Ramos (cell line): ENCODE data around the gene MACROD2.
"Not testable (repeated sequence)": the region's sequence is repeated elsewhere in the genome, so short reads cannot be mapped to it uniquely, and the experiment has no call there.

Source experiments
- in situ Hi-C: fragments of 300-500 bp; cut with MboI; formaldehyde crosslinking; loops from one replicate; pipeline ENCODE4 v1.14.3; 2022; ENCODE audit warnings: low sequenced_read_pairs; ENCODE audit not compliant: unreplicated experiment

MACROD2 gene

DNA sequence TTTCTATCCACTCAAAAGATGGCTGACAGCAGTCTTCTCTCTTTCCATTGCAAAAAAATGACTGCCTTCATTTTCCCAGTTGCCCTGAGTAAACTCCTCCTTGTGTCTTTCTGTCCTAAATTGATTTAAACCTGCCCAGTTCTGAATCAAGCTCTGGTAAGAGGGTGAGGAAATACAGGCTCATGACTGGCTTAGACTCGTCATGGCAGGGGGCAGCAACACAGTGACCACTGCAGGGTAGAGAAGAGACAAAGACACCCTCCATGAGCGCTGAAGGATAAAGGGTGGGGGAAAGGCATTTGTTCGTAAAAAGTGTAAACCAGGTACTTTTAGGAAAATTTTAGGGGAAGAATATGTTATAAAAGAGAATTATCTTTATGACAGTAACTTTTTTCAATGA lies 1080.3 kb downstream of the MACROD2 start:
- in situ Hi-C loops = no loop called here

DNA sequence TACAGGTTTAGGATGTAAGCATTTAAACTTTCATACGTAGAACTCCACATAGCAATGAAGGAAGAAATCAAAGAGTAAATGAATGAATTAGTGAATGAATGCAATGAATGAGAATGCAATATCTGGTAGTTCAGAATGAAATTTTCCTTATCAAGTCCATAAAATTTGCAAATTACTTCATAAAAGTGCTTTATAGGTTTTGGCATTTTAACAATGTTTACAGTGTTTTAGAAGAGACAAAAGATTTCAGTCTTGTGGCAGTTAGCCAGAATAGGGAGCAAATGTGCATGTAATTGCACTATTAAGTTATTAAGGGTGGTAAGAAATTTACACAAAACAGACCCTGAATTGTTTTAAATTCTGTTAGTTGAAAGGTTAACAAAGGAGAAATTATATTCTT lies 1081.5 kb downstream of the MACROD2 start:
- in situ Hi-C loops = no loop called here

DNA sequence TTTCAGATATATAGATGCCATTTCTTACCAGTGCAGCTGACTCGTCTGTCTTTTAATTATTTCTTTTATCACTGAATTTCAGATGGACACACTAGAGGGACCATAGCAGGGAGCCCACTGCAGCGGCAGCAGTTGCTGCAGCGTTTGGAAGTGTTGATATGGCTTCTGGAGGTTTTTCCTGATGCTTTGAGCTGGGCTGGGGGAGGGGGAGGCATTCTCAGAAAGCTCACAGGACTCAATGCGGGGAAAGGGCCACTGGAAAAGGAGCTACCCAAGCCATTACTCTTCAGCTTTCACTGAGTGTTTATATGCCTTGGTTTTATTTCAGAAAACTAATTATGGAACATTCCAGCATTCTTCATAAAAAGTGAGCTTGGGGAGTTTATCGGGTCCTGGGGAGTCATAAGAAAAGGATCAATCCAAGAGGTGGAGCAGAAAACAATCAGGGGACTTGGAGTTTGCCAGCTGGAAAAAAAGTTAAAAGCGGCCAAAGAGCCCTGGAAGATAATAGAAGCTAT lies 1082.5 kb downstream of the MACROD2 start:
- in situ Hi-C loops = no loop called here

DNA sequence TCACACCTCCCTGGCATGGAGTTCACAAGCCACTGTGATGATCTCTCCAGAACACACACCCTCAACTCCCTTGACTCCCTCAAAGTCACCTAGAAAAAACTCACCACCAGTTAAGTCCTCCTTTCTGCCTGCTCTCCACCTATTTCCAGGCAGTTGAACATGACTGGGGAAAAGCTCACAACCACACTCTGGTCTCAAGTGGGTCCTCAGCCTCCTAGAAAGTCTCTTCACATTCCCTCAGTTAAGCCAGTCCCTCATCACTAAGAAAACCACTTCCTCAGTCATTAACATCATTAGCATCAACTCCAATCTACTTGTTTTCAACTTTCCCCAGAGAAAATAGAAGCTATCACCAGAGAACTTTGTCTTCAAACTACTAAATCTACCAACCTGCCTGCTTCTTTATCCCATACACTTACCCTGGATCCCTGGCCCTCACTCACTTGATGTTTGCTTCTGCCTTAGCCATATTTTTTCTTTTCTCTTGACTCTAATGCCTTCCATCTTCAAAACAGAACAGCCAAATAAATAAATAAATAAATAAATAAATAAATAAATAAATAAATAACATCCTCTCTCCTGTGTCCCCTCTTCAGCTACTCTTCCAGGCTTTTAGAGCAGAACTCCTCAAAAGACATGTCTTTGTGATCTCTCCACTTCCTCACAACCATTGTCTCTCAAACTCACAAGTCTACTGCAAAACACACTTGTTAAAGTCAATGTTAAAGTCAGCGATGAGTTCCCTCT lies 1084.5 kb downstream of the MACROD2 start:
- in situ Hi-C loops = no loop called here

DNA sequence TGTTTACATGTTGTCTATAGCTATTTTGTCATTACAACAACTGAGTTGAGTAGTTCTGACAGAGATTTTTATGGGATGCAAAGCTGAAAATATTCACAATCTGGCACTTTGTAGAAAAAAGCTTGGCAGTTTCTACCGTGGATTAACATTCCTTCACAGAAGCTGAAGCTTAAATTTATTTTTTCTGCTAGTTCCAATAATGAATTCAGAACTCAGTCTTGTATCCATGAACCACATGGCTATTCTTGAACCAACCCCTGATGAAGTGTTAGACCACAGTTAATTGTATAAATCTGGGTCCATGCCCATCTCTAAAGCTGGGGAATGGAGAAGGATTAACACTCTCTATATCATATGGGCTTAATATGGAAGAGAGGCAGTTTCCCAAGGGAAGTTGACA lies 1085.9 kb downstream of the MACROD2 start:
- in situ Hi-C loops = no loop called here

DNA sequence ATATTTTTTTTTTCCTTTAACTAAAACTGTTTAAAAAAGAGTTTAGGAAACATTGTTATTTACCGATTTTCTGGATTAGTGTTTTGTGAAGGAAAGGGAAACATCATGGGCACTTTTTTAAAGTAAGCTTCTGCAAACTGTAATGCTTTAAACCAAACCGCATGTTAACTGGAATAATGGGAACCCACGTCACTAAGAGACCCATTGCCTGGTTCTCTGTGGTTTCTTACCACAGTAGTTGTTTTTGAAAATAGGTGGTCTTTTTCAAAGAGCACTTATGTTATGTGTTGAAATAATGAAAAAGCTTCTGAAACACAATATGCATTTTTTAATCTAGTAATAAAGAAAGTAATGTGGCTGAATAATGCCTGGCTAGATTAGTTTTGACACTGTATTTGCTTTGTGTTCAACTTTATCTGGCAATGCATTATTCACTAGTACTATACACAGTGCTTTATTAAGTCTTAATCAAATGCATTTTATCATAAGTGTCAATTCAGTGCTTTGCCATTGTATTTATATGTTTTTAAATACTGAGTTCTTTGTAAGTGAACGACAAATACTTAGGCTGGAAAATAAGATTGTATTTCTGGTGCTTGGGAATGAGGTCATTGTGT lies 1096.2 kb downstream of the MACROD2 start:
- in situ Hi-C loops = no loop called here

DNA sequence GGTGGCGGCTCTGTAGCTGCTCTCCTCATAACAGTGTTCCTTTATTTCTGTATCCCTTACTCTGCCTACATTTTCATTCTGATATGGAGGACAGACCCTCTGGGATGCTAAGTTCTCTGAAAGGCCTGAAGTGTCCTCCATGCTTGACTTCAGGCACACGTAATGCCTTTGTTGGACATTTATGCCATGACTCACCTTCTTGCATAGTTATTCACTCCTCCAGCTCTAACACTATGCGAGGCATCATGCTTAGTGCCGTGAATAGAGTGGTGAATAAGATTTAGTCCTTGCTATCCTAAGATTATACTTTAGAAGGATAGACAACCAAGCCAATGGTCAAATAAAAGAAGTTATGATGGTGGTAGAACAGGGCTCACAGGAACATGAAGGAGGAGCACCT lies 1103.0 kb downstream of the MACROD2 start:
- in situ Hi-C loops = no loop called here

DNA sequence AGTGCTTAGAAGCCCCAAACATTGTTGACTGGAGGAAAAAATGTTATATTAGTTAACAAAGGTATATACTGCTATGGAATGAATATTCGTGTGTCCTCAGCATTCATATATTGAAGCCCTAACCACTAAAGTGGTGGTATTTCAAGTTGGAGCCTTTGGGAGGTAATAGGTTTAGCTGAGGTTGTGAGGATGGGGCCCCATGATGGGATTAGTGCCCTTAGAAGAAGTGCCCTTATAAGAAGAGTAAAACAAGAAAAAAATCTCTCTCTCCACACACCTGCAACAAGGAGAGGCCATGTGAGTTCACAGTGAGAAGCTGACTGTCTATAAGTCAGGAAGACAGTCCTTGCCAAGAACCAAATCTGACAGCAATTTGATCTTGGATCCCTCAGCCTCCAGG lies 1103.8 kb downstream of the MACROD2 start:
- in situ Hi-C loops = no loop called here

DNA sequence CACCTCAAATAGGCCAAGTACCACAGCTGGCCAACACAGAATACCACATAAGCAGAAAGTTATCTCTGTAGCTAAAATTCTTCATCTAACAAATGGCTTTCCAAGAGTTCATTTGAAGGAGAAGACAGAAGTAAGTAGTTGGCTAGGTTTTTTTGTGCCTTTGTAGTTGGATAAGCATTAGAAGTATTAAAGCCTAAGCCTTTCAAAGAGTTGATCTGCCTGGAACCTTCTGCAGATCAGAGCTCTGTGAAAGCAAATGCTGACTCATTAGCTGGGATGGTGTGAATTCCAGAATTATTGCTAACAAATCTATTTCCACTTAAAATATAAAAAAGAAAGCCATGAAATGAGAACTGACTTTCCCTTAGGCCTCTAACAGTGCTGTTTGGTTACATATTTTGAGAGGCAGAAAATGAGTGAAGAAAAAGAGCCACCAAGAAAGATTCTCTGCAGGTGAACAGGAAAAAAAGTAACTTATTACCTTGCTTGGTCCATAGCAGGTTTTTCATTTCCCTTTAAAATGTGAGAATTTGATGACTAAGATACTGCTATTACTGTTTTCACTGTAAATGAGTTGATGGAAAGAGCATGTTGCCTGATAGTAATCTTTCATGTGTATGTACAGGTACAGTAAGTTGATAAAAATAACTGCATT lies 1105.3 kb downstream of the MACROD2 start:
- in situ Hi-C loops = no loop called here

DNA sequence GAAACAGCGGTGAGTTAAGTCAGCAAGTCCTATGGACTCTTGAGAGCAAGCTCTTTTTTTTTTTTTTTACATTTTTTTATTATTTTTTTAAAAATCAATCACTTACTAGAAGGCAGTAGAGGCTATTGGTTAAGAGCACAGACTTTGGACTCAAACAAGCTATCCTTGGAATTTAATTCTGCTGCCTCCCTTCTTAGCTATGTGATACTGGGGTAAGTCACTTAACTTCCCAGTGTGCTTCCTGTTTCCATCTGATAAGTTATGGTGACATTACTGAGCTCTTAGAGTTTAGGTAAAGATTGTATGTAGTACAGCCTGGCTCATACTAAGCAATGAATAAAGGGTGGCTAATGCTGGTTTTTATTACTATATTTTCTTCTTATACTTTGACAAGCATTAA lies 1112.6 kb downstream of the MACROD2 start:
- in situ Hi-C loops = no loop called here

DNA sequence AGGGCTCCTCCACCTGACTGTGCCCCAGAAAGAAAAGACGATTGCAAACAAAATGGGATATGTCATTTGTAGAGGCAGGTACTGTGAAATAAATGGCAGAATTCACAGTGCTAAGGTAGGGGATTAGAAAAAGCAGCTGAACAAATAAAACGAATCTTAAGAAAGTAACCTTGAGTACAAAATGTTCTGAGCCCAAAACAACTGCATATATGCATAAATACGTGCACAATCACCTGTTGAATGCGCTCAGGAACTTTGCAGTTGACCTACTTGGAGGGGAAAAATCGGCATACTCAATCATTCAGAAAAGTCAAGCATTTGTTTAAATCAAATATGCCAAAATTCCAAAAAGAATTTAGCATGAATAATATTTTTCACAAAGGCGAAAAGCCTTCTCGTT lies 1114.2 kb downstream of the MACROD2 start:
- in situ Hi-C loops = no loop called here

DNA sequence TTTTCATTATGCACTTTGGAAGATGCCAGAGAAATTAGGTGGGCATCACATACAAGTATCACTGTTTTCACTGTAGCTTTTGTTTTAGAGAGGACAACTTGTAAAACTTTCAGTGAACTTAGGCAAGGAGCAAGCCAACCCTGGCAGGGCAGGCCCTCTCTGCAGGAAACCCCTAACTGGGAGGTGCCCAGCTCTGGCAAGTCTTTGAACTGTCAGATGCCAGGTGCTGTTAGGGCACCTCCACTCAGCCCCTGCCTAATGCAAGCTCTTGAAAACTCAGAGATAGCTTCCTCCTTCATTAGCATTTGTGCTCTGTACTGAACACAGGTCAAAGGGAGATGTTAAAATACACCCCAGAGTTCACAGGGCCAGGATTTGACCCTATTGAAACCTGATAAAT lies 1116.3 kb downstream of the MACROD2 start:
- in situ Hi-C loops = no loop called here

DNA sequence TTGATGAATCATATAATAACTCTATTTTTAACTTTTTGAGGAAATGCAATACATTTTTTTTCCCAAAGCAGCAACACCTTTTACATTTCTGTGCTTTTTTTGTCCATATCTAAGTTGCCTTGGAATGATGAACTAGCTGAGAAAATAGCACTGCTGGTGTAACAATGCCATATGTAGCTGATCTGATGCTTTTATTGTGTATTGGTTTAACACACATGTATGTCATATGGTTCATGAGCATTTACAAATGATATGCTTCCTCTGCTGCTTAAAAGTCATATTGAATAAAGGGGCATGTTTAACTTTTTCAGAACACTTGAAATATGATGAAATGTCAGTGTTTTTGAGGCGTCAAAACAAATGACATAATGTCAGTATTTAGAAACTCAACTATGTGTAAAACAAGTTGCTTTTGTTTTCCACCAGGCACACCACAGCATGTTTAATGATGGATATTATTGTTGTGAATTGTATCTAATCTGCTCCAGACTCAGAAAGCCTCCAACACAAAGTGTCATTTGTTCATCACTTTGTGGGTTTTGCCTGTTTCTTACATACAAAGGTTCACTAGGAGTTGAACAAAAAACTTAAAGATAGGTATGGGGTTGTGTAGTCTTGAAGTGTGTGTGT lies 1117.9 kb downstream of the MACROD2 start:
- in situ Hi-C loops = no loop called here

DNA sequence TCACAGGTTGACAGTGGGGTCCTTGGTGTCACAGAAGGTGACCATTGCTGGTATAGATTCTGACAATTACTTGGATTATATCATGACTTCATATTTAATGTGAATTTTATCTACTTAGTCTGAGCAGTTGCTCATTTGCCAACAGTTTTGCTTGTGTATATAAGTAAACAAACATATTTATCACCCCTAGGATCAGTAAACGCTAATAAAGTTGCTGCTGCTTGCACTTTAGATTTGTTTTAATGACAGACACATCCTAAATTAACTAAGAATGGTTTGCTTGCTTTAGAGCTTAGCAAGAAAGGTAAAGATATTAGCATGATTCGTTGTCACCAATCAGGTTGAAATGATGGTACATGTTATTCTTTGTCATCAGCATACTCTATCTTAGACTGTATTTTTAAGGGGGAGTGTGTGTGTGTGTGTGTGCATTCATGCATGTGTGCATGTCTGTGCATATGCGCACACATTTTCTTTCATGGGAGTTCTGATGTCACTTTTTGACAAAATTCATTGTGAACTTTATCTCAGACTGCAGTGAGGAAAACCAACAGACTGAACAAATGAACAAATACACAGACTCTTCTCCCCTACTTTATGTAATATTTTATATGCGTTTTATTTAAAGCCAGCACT lies 1124.7 kb downstream of the MACROD2 start:
- in situ Hi-C loops = no loop called here

DNA sequence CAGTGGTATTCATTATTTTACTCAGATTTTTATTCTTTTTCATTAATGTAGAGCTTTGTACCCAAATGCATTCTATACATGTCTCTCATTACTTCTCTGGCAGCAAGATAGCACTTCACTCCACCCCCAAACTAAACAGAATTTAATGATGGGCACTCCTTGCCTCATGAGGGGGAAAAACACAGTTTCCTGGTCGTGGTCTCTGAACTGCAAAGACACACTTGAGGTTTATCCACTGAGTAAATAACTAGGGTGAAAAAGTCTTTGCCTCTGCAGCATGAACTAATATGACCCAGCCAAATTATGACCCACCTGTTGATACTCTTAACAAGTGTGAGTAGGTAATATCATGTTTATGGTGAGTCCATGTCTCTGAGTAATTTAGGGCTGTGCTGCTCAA lies 1127.3 kb downstream of the MACROD2 start:
- in situ Hi-C loops = no loop called here

DNA sequence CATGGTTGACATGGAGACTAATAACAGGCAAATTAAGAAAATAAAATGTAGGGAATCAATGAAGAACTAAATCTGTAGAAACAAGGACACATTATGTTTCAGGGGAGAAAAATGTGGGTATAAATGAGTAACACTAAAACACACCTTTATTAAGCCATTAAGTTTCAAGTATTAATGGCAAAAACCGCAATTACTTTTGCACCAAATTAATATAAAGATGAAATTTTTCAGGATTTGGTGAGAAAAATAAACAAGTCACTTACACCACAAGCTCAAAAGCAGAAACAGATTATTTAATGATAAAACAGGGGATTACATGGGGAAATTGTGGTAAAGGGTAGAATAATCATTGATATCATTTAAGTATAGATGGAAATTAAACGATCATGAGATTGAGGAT lies 1135.9 kb downstream of the MACROD2 start:
- in situ Hi-C loops = no loop called here

DNA sequence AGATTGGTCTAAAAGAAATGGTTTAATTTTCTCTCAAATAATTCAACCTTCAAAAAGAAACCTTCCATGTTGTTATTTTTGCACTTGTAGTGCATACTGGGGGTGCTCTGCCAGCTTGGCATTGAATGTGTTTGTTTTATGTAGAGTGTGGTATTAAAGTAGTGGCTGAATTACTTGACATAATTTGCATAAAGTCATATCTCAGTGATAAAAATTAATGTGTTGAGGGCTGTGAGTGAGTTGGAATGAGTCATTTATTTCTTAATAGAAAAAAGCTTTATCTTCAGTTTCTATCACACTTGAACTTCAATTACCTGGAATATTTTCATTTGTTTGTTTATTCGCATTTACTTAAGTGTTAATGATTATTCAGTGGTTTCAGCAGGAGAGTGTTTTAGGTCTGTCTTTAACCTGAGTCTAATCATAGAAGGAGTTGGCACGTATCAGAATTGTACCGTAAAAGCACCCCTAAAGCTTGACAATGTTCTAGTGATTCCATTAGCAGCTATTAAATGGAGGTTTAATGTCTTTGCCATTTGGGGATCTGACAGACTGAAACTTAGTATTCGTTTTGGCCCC lies 1143.3 kb downstream of the MACROD2 start:
- in situ Hi-C loops = no loop called here

DNA sequence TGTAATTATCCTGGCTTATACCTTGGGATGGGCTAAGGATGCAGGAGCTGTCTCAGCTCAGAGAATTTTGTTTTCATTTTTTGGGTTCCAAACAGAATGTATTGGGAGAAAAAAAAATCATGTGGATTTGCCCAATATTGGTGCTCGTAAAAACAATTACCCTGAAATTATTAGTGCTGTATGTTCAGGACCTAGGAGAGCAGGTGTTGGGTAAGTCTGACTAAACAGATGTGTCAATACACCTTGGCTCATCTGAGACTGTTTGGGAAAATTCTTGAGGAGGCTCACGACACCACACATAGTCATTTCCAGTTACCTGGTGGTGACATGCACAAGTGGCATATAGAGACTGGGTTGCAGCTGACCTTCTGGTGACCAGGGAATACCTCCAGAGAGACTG lies 1144.2 kb downstream of the MACROD2 start:
- in situ Hi-C loops = no loop called here

DNA sequence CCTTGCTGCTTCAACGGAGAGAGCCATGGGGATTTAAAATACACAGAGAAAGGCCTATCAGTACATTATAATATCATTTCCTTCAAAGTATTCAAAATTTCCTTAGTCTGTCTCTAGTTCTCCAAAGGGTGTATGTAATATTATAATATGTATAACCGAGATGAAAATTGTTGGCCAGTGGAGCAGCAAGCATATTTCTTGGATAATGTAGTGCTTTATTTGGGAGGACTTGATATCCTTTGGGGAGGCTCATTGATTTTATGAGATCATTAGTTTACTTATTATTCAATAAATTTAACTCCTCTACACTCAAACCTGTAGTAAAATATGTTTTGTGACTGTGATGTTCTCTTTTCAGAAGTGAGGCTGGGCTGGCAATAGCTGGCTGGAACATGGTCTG lies 1145.0 kb downstream of the MACROD2 start:
- in situ Hi-C loops = no loop called here

DNA sequence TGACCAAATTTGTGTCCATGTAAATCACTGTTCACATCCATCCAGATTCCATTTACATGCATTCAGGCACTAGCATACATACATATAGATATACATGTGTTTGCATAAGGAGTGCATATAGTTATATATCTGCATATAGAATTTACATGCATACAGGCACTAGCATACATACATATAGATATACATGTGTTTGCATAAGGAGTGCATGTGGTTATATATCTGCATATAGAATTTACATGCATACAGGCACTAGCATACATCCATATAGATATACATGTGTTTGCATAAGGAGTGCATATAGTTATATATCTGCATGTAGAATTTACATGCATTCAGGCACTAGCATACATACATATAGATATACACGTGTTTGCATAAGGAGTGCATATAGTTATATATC lies 1145.6 kb downstream of the MACROD2 start:
- in situ Hi-C loops = not testable (repeated sequence)
